ENCODE measurements around the gene SPTBN4. TPM values are rescaled to one million over a fixed set of nuclear protein-coding genes. Genes with fewer than 3 reads are reported as not detected.

Gene SPTBN4
- polyA plus RNA-seq, 1 donor from 2014 or later: 12.7 TPM

DNA sequence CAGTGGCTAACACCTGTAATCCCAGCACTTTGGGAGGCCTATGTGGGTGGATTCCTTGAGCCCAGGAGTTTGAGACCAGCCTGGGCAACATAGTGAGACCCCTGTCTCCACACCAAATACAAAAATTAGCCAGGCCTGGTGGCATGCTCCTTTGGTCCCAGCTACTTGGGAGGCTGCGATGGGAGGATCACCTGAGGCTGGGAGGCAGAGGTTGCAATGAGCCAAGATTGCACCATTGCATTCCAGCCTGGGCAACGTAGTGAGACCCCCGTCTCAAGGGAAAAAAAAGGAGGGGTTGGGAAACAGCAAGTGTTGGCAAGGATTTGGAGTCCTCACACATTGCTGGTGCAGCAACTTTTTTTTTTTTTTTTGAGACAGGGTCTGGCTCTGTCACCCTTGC, 19.2 kb downstream of the SPTBN4 start:
- Histone ChIP-seq H3K9ac (ENCODE audit: low read length) (no peak overlapping the region), H3K36me3 (ENCODE audit: insufficient read depth, low read length) (no peaks in the 10 kb centered on the region), H4K20me1 (ENCODE audit: insufficient read depth) (no peaks in the 10 kb centered on the region), H3F3A (ENCODE audit: insufficient read depth, low read length, poor library complexity, severe bottlenecking) (no peaks in the 10 kb centered on the region), H3K27ac (ENCODE audit: low read length) (no peak overlapping the region), H2AFZ (ENCODE audit: low read depth, low read length) (no peak overlapping the region), H3K4me2 (ENCODE audit: low read length) (no peak overlapping the region), H3K27me3 (ENCODE audit: insufficient read depth, low read depth, low read length) (no peaks in the 10 kb centered on the region), H3K79me2 (replicated peaks; ENCODE audit: insufficient read depth, low read length) (no peaks in the 10 kb centered on the region), H3K9me2 (ENCODE audit: insufficient read depth, low read length) (no peaks in the 10 kb centered on the region), H3K9me3 (ENCODE audit: low read length) (no peaks in the 10 kb centered on the region), H3K4me3 (ENCODE audit: low read length) (no peak overlapping the region)
- TF ChIP-seq POLR2AphosphoS5 (IDR thresholded peaks at IDR 0.05): no peak
- TF ChIP-seq, protein P1, sequence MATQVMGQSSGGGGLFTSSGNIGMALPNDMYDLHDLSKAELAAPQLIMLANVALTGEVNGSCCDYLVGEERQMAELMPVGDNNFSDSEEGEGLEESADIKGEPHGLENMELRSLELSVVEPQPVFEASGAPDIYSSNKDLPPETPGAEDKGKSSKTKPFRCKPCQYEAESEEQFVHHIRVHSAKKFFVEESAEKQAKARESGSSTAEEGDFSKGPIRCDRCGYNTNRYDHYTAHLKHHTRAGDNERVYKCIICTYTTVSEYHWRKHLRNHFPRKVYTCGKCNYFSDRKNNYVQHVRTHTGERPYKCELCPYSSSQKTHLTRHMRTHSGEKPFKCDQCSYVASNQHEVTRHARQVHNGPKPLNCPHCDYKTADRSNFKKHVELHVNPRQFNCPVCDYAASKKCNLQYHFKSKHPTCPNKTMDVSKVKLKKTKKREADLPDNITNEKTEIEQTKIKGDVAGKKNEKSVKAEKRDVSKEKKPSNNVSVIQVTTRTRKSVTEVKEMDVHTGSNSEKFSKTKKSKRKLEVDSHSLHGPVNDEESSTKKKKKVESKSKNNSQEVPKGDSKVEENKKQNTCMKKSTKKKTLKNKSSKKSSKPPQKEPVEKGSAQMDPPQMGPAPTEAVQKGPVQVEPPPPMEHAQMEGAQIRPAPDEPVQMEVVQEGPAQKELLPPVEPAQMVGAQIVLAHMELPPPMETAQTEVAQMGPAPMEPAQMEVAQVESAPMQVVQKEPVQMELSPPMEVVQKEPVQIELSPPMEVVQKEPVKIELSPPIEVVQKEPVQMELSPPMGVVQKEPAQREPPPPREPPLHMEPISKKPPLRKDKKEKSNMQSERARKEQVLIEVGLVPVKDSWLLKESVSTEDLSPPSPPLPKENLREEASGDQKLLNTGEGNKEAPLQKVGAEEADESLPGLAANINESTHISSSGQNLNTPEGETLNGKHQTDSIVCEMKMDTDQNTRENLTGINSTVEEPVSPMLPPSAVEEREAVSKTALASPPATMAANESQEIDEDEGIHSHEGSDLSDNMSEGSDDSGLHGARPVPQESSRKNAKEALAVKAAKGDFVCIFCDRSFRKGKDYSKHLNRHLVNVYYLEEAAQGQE (IDR thresholded peaks at IDR 0.05; ENCODE audit: borderline replicate concordance): no peak
- TF ChIP-seq EZH2 (IDR thresholded peaks at IDR 0.05; ENCODE audit: borderline replicate concordance, insufficient read depth, low read length, poor library complexity, severe bottlenecking): no peak
- TF ChIP-seq, protein P2, sequence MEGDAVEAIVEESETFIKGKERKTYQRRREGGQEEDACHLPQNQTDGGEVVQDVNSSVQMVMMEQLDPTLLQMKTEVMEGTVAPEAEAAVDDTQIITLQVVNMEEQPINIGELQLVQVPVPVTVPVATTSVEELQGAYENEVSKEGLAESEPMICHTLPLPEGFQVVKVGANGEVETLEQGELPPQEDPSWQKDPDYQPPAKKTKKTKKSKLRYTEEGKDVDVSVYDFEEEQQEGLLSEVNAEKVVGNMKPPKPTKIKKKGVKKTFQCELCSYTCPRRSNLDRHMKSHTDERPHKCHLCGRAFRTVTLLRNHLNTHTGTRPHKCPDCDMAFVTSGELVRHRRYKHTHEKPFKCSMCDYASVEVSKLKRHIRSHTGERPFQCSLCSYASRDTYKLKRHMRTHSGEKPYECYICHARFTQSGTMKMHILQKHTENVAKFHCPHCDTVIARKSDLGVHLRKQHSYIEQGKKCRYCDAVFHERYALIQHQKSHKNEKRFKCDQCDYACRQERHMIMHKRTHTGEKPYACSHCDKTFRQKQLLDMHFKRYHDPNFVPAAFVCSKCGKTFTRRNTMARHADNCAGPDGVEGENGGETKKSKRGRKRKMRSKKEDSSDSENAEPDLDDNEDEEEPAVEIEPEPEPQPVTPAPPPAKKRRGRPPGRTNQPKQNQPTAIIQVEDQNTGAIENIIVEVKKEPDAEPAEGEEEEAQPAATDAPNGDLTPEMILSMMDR (IDR thresholded peaks at IDR 0.05; ENCODE audit: poor library complexity, severe bottlenecking): no peak
- TF ChIP-seq MXI1 (conservative IDR thresholded peaks at IDR 0.05; ENCODE audit: poor library complexity, severe bottlenecking): no peak
- no peak for TF ChIP-seq RAD21 (conservative IDR thresholded peaks at IDR 0.05)
- no peak for TF ChIP-seq TAF1 (IDR thresholded peaks at IDR 0.05; ENCODE audit: low read depth)
- TF ChIP-seq SMC3 (conservative IDR thresholded peaks at IDR 0.05; ENCODE audit: poor library complexity): no peak
- TF ChIP-seq EP300 (conservative IDR thresholded peaks at IDR 0.05; ENCODE audit: poor library complexity, severe bottlenecking): no peak

DNA sequence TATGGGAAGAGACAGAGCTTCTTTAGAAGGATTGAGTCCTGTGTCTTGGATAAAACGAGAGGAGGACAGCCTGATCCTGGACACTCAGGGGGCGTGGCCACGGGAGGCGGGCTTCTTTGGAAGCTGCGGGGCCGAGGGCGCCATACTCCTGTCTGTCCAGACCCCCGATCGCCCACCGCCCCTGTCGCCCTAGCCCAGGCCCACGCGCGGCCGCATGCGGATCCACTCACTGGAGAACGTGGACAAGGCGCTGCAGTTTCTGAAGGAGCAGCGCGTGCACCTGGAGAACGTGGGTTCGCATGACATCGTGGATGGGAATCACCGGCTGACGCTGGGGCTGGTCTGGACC, 23.1 kb downstream of the SPTBN4 start:
- no peaks in the 10 kb centered on the region for H3K36me3 ChIP-seq (ENCODE audit: insufficient read depth, low read length)
- no peaks in the 10 kb centered on the region for H4K20me1 ChIP-seq (ENCODE audit: insufficient read depth)
- TF ChIP-seq SMC3 (conservative IDR thresholded peaks at IDR 0.05; ENCODE audit: poor library complexity) (no peak), POLR2AphosphoS5 (IDR thresholded peaks at IDR 0.05) (no peak), EZH2 (IDR thresholded peaks at IDR 0.05; ENCODE audit: borderline replicate concordance, insufficient read depth, low read length, poor library complexity, severe bottlenecking) (no peak), RAD21 (conservative IDR thresholded peaks at IDR 0.05) (no peak), EP300 (conservative IDR thresholded peaks at IDR 0.05; ENCODE audit: poor library complexity, severe bottlenecking) (no peak), MXI1 (conservative IDR thresholded peaks at IDR 0.05; ENCODE audit: poor library complexity, severe bottlenecking) (no peak), TAF1 (IDR thresholded peaks at IDR 0.05; ENCODE audit: low read depth) (no peak)
- TF ChIP-seq, protein P1 (IDR thresholded peaks at IDR 0.05; ENCODE audit: borderline replicate concordance): no peak
- TF ChIP-seq, protein P2 (IDR thresholded peaks at IDR 0.05; ENCODE audit: poor library complexity, severe bottlenecking): no peak
- no peaks in the 10 kb centered on the region for H3F3A ChIP-seq (ENCODE audit: insufficient read depth, low read length, poor library complexity, severe bottlenecking)
- H3K27ac ChIP-seq (ENCODE audit: low read length): no peak overlapping the region
- peaks cover 6% of the 10 kb centered on the region for H3K9me3 ChIP-seq (ENCODE audit: low read length)
- H3K79me2 ChIP-seq (replicated peaks; ENCODE audit: insufficient read depth, low read length): no peaks in the 10 kb centered on the region
- no peak overlapping the region for H3K4me2 ChIP-seq (ENCODE audit: low read length)
- no peaks in the 10 kb centered on the region for H3K9me2 ChIP-seq (ENCODE audit: insufficient read depth, low read length)
- H3K9ac ChIP-seq (ENCODE audit: low read length): no peak overlapping the region
- no peak overlapping the region for H3K4me3 ChIP-seq (ENCODE audit: low read length)
- H3K27me3 ChIP-seq (ENCODE audit: insufficient read depth, low read depth, low read length): peaks cover 5% of the 10 kb centered on the region
- no peak overlapping the region for H2AFZ ChIP-seq (ENCODE audit: low read depth, low read length)

Data from neural cell (in vitro differentiated cells).